Stimulated activated CD8-positive, alpha-beta memory T cell treated with anti-CD3 and anti-CD28 coated beads, Interleukin-2, amount 100 ng/mL, for 48 hours (primary cell): ENCODE measurements around the gene CCL13.

Experiments
- DNase-seq, 2 donors: peaks; one replicate each; pipeline ENCODE4 v3.0.0-alpha.2; 2020; ENCODE audit warnings: low read depth in 2 of 2

The CCL13 gene

GRCh38 chr17:34384822-34385605, 28.7 kb downstream of the CCL13 start:
- DNase-seq: no peak

GRCh38 chr17:34386343-34386696, 30.0 kb downstream of the CCL13 start:
- no peak for DNase-seq

DNA sequence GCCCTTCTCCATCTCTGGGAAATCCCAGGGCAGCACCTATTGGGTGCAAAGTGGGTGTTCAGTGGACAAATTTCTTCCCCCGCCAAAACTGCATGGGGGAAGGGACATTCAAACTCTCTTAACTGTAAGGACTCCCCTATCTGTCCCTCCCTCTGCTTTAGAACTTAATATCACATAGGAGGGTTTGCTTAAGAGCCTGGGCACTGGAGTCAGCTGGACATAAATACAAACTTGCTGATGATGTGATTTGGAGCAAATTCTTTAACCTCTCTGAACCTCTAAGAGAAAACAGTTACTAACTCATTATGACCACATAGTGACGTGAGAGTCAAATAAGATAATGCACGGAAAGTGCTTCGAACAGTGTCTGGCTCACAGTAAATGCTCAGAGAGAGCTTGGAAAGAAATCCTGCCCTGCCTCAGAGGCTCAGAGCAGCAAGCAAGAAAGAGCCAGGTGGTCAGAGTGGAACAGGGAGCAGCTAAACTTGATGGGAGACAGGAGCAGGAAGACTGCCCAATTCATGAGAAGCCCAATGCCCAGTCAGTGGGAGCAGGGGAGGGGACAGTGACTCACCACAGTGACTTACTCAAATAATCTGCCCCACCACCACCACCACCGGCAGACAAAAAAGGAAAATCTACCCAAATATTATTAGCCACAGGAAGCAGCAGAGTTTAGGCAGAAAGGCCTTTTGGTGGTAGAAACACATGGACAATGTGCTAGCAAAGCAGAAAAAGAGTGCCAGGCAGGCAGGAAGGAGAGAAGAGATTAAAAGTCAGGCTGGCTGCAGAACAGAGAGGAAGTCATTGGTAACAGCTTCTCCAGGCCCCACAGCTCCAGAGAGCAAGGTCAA, 30.6 kb downstream of the CCL13 start:
- no peak for DNase-seq

DNA sequence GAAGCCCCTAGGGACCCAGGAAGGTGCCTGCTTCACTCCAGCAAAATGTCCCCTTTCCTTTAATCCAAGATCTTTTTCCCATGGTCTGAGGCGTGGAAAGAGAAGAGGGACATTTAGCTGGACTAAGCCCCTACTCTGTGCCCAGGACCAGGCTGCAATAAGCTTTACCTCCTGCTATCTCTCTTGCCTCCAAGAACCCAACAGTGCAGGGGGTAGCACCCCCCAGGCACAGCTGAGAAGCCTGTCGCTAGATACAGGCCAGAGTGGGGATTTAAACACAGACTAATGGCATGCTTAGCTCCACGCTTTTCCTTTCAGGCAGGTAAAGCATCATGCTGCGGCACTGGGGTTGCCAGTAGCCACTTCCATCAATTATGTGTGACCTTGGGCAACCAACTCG, 31.3 kb downstream of the CCL13 start:
- no peak for DNase-seq

- DNase-seq: no peak
Observed at GRCh38 chr17:34389126-34389750, 33.0 kb downstream of the CCL13 start.

DNA sequence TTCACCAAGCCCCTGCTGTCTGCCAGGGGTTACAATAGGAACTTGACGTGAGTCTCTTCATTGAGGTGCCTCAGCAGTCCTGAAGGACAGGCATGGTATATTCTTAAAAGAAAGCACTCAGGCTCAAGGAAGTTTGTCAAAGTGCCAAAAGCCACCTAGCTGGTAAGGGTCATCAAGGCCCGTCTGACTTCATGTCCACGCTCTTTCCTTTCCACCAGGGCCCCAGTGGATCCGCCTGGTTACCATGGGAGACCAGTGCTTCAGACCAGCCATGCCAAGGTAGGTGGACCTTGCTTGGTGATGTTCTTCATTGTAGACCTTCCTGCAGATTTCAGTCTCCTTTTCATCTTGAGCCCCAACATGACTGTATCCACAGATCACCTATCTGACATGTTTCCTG, 34.4 kb downstream of the CCL13 start:
- no peak for DNase-seq

- DNase-seq: no peak
Observed at GRCh38 chr17:34391241-34391640, 35.0 kb downstream of the CCL13 start.

DNA sequence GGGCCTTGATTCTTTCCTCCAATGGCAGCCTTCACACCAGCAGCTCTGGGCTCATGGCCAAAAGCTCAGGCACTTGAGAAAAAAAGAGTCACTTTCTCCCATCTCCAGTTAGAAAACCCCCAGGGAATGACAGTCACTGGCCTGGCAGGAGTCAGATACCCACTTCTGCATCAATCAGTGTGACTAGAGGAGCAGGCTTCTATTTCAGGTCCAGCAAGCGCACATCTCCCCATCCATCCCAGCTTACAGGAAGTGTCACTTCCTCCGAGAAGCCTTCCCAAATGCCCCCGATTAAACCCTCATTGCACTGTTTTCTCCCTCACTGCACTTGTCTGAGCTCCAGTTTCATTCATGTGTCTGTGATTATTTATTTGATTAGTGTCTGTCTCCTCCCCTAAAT, 37.1 kb downstream of the CCL13 start:
- DNase-seq: no peak

- no peak for DNase-seq
Observed at GRCh38 chr17:34397265-34397664, 41.0 kb downstream of the CCL13 start.

- DNase-seq: no peak
Observed at GRCh38 chr17:34398990-34399389, 42.7 kb downstream of the CCL13 start.

DNA sequence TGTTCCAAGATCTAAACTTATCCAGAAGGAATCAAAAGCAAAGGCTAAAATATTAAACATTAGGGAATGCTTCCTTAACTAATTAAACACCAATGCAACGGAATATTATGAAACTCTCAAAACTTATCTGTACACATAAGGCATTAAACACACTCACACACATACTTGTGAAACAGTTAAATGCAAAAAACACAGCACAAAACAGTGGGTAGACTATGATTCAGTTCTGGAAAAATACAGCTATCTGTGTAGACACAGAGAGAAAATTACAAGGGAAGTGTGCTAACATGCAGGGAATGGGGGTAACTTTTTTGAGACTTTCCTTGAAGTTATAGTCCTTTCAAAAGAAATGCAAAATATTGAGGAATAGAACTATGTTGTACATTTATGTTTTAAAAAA, 43.4 kb downstream of the CCL13 start:
- DNase-seq: no peak

DNA sequence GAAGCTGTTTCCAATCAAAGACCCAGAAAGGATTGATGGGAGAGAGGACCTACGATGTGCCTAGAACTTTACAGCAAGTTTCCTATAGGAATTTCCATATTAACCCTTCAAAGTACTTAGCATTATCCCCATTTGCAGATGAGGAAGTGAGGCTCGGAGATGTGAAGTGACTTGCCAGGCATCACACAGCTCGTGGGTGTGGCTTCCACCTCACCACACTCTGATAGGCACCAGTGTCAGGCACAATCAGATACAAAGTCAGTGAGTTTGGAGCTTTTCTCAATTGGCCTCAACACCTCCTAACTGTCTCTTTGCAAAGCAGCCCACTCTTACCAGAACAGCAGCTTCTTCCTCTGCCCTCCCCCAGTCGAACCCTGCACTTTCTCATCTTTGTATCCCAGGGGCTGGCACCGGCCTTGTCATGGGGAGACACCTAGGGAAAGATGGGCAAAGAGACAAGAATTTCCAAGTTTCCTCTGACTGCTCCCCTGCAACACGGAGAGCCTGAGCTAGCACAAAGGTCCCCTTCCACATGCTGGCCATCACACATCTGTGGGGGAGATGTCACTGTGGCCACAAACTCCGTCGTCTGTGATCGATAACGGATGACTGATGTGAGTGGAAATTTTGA, 44.1 kb downstream of the CCL13 start:
- no peak for DNase-seq

GRCh38 chr17:34401165-34401564, 44.9 kb downstream of the CCL13 start:
- DNase-seq: no peak

DNA sequence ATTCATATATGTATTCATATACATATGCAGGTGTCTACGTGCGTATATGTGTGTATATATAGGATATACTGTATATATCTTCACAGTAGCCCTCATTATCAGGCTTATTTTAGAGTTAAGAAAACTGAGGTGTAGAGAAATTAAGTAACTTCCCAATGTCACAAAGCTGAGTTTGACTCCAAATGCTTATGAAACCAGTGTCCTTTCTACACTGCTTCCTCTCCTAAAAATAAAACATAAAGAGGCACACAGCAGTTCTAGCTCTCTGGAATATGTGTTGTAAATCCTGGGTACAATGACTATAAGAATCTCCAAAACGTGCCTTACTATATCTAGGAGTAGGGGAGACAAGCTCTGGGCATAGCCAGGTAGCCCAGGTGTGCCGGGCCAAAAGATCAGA, 46.7 kb downstream of the CCL13 start:
- DNase-seq: no peak

- no peak for DNase-seq
Observed at GRCh38 chr17:34406226-34406625, 49.9 kb downstream of the CCL13 start.
